GM21529 (cell line): Measurements from ENCODE around the gene SLC45A1.

Experiments
- ATAC-seq: cut with Tn5 transposase; IDR thresholded peaks from one replicate; pipeline ENCODE4 v1.9.1; 2021; ENCODE audit not compliant: unreplicated experiment

SLC45A1 gene

GRCh38 chr1:8382608-8383505 is 64.9 kb downstream of the SLC45A1 start:
- ATAC-seq = no peak

GRCh38 chr1:8384088-8384487 is 66.2 kb downstream of the SLC45A1 start:
- no peak for ATAC-seq

GRCh38 chr1:8384577-8384976 is 66.7 kb downstream of the SLC45A1 start:
- ATAC-seq = no peak

GRCh38 chr1:8386247-8386646 is 68.3 kb downstream of the SLC45A1 start:
- no peak for ATAC-seq

GRCh38 chr1:8388732-8389562 is 71.0 kb downstream of the SLC45A1 start:
- ATAC-seq = no peak

- ATAC-seq = no peak
Observed at GRCh38 chr1:8389958-8390535, 72.1 kb downstream of the SLC45A1 start.

GRCh38 chr1:8390707-8391106 is 72.8 kb downstream of the SLC45A1 start:
- no peak for ATAC-seq

GRCh38 chr1:8392522-8392921 is 74.6 kb downstream of the SLC45A1 start:
- no peak for ATAC-seq
